Testis (tissue), 3 donors: Measurements from ENCODE around the gene CST9L. TPM values are rescaled to one million over a fixed set of nuclear protein-coding genes. Genes with fewer than 3 reads are reported as not detected.

ENCODE experiments used
- DNase-seq: peaks from one replicate; pipeline ENCODE4 v3.0.0-alpha.2; 2019
- H3K27ac ChIP-seq, 2 donors: fragments of 200-600 bp; sonication (generic); one replicate each; pipeline ENCODE4 v1.5.1; 2019
- H3K27me3 ChIP-seq: fragments of 200-600 bp; sonication (generic); one replicate; pipeline ENCODE4 v1.5.1; 2019
- H3K36me3 ChIP-seq: fragments of 200-600 bp; sonication (generic); one replicate; pipeline ENCODE4 v1.5.1; 2017; ENCODE audit warnings: low read depth; ENCODE audit errors: missing control alignments
- H3K4me1 ChIP-seq: fragments of 200-600 bp; sonication (generic); one replicate; pipeline ENCODE4 v1.5.1; 2019
- H3K4me3 ChIP-seq, 2 donors: fragments of 200-600 bp; sonication (generic); one replicate each; pipeline ENCODE4 v1.5.1; 2017 to 2019
- H3K9me3 ChIP-seq: fragments of 200-600 bp; sonication (generic); one replicate; pipeline ENCODE4 v1.5.1; 2017
- POLR2A ChIP-seq: fragments of 450-650 bp; IDR thresholded peaks from one replicate; pipeline ENCODE4 v1.6.1; 2017; ENCODE audit warnings: antibody characterized with exemption, mild to moderate bottlenecking, moderate library complexity
- WGBS, 2 donors: methylation state at CpG; one replicate each; pipeline ENCODE4 v1.1.5; 2018; 5-methylcytosine and 5-hydroxymethylcytosine counted together
- intact Hi-C: fragments of 100-400 bp; cut with DNase I; formaldehyde crosslinking; loops from one replicate; pipeline ENCODE4 v1.15.1; 2023; ENCODE audit warnings: low total_unique reads
- polyA plus RNA-seq: library from polyadenylated mRNA; stranded (reverse); fragments of 350-450 nt; fragmentation: Illumina TruSeq; extraction: RNeasy Lipid Tissue Mini Kit (QIAGEN cat#74804); gene quantifications from one replicate; pipeline ENCODE4 v1.2.3, GENCODE V29; 2014; ENCODE audit warnings: low read depth, low replicate concordance; ENCODE audit not compliant: insufficient read depth
- total RNA-seq, 2 donors: library from RNA; depleted of rRNA; stranded (reverse); fragments of >200 nt; gene quantifications; one replicate each; pipeline ENCODE4 v1.2.3, GENCODE V29; 2016
- TF ChIP-seq, protein P1 (sequence below), 3 experiments: fragments of 450-650 bp in 2 of 3; fragments of 200-600 bp in 1 of 3; sonication (generic) in 1 of 3; IDR thresholded peaks; one replicate each; pipeline ENCODE4 v1.5.1; 2016 to 2019; ENCODE audit warnings: antibody characterized with exemption in 3 of 3, mild to moderate bottlenecking in 2 of 3, moderate library complexity in 1 of 3

The CST9L gene
- total and polyA plus RNA-seq, 3 donors from 2014 or later, result 78.8 to 184 (median 127) TPM

DNA sequence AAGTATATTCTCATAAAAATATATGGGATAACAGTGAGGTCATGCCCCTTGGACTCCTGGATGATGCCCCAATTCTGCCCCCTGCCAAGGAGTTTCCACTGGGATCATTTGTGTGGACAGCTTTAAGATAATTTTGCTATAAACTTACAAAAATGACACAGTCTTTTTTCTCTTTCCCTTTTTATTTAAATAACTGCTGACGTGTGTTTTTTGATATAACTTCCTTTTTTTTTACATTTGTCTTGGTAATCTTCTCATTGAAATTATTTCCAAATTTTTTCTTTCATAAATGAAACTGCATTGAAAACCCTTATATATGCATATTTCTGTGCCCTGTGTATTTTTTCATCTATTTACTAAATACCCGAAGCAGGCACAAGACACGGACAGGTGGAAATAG is 31.3 kb downstream of the CST9L start:
- Histone ChIP-seq H3K36me3 (no peaks in the 10 kb centered on the region), H3K27me3 (no peaks in the 10 kb centered on the region), H3K4me1 (peaks cover 2% of the 10 kb centered on the region), H3K27ac (no peak overlapping the region), H3K4me3 (no peak overlapping the region), H3K9me3 (no peaks in the 10 kb centered on the region)
- no peak for DNase-seq
- WGBS, 2 donors, result 73 to 74% methylated on average over 3 of the region's 3 CpGs
- intact Hi-C loops, result no loop called here
- TF ChIP-seq, protein P1, sequence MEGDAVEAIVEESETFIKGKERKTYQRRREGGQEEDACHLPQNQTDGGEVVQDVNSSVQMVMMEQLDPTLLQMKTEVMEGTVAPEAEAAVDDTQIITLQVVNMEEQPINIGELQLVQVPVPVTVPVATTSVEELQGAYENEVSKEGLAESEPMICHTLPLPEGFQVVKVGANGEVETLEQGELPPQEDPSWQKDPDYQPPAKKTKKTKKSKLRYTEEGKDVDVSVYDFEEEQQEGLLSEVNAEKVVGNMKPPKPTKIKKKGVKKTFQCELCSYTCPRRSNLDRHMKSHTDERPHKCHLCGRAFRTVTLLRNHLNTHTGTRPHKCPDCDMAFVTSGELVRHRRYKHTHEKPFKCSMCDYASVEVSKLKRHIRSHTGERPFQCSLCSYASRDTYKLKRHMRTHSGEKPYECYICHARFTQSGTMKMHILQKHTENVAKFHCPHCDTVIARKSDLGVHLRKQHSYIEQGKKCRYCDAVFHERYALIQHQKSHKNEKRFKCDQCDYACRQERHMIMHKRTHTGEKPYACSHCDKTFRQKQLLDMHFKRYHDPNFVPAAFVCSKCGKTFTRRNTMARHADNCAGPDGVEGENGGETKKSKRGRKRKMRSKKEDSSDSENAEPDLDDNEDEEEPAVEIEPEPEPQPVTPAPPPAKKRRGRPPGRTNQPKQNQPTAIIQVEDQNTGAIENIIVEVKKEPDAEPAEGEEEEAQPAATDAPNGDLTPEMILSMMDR (IDR thresholded peaks at IDR 0.05), result no peak
- TF ChIP-seq POLR2A, result no peak

DNA sequence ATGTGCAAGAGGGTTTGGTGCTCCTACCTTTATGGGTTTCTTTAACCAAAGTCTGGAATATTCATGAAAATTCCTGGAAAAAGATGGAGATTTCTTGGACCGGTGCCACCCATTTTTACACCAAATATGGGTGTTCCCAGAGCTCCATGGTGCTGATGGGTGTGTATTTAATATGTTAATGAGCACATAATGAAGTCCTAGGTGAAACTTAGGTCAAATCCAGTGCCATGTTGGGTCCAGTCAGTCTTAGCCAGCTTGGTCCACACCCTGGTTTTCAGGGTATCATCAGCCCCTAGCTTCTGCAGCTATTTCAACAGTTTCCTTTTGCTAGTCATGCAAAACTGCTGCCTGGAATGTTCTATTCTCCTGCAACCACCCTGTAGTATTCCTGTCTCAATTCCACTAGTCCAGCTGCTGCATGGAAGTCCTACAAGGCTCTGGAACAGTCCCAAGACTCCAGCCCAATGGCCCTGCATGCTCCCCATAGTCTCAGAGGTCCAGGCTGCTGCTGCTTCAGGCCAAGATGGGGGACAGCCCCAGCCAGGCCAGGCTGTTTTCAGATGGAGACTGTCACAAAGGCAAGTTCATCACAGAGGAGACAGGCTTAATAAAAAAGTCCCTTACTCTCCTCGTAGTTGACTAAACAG is 31.8 kb downstream of the CST9L start:
- intact Hi-C loops, result no loop called here
- Histone ChIP-seq H3K27me3 (no peaks in the 10 kb centered on the region), H3K9me3 (no peaks in the 10 kb centered on the region), H3K36me3 (no peaks in the 10 kb centered on the region), H3K4me3 (no peak overlapping the region), H3K4me1 (peaks cover 2% of the 10 kb centered on the region), H3K27ac (no peak overlapping the region)
- WGBS, 2 donors, result 72 to 78% methylated on average over 2 of the region's 2 CpGs
- no peak for DNase-seq
- TF ChIP-seq POLR2A, result no peak

DNA sequence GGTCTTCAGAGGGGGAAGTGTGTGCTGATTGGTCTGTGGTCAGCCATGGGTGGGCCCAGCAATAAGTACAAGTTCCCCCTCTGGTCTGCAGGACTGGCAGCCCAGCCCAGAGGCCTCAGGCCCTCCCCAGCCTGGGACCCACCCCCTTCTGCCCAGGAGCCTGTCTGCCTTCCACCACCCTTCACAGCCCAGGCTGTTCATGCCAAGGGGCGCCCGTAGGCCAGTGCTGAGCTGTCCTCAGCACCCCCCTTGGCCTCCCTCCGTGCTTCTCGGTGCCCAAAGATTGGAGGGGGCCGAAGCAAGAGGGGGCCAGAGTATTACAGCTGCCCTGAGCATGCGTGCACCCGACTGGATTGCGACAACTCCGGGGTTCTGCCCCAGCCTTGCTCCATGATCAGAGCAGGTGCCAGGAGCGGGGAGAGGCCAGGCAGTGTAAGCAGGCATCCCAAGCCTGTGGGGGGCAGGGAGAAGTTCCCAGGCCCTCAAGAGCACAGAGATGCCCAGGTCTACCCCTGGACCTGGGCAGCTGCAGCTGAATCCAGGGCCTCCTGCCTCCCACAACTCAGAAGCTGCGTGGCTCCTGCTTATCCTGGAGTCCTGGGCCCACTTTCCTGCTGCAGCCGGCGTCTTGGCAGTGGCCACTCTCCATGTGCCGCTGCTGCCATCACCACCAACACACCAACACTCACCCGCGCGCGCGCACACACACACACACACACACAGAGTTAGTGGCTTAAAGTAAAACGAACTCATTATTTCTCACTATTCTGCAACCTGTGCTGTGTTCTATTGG is 33.3 kb downstream of the CST9L start:
- WGBS, 2 donors, result 83% methylated on average over 14 to 20 of the region's 20 CpGs
- no peaks in the 10 kb centered on the region for H3K36me3 ChIP-seq
- TF ChIP-seq POLR2A, result no peak
- TF ChIP-seq, protein P1 (IDR thresholded peaks at IDR 0.05), result no peak
- DNase-seq, result no peak
- H3K27ac ChIP-seq, result no peak overlapping the region
- H3K9me3 ChIP-seq, result no peaks in the 10 kb centered on the region
- no peaks in the 10 kb centered on the region for H3K4me1 ChIP-seq
- intact Hi-C loops, result no loop called here
- no peak overlapping the region for H3K4me3 ChIP-seq
- no peaks in the 10 kb centered on the region for H3K27me3 ChIP-seq

DNA sequence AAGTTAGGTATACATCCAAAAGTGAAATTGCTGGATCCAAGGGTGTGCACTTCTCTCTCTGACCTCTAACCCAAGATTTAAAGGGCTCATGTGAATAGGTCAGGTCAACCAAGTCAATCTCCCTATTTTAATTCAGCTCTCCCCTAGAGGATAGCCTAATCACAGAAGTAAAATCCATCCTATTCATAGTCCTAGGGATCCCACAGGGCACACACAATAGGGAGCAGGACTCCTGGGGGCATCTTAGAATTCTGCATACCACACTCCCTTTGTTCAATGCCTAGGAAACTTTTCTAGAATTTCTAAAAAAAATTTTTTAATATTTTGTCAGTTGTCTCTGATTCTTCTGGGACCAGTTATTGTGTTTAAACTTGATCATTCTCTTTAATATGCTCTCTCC is 35.1 kb downstream of the CST9L start:
- H3K9me3 ChIP-seq, result no peaks in the 10 kb centered on the region
- intact Hi-C loops, result no loop called here
- no peaks in the 10 kb centered on the region for H3K27me3 ChIP-seq
- DNase-seq, result no peak
- no peaks in the 10 kb centered on the region for H3K36me3 ChIP-seq
- TF ChIP-seq, protein P1 (IDR thresholded peaks at IDR 0.05), result no peak
- no peak for TF ChIP-seq POLR2A
- H3K27ac ChIP-seq, result no peak overlapping the region
- no peaks in the 10 kb centered on the region for H3K4me1 ChIP-seq
- no peak overlapping the region for H3K4me3 ChIP-seq

DNA sequence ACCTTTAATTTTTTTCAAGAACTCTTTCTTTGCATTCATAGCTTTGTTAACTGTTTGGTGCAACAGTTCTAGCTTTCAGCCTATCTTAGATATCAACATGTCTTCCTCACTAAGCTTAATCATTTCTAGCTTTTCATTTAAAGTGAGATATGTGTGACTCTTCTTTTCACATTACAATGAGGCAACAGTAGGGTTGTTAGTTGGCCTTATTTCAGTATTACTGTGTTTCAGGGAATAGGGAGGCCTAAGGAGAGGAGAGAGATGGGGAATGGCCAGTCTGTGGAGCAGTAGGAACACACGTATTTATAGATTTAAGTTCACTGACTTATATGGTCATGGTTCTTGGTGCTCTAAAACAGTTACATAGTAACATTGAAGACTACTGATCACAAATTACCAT is 35.8 kb downstream of the CST9L start:
- intact Hi-C loops, result no loop called here
- Histone ChIP-seq H3K36me3 (no peaks in the 10 kb centered on the region), H3K27ac (no peak overlapping the region), H3K27me3 (no peaks in the 10 kb centered on the region), H3K4me1 (no peaks in the 10 kb centered on the region), H3K4me3 (no peak overlapping the region), H3K9me3 (no peaks in the 10 kb centered on the region)
- TF ChIP-seq, protein P1 (IDR thresholded peaks at IDR 0.05), result no peak
- no peak for TF ChIP-seq POLR2A
- DNase-seq, result no peak
- 59% methylated on average over 1 of the region's 1 CpG for WGBS, 2 donors
